HG03354 (cell line): Measurements from ENCODE around the gene FREM1.
A peak's percentile ranks its signal among the peaks of the same experiment; 100 is the strongest.

Experiments used
- ATAC-seq: cut with Tn5 transposase; IDR thresholded peaks from one replicate; pipeline ENCODE4 v1.9.1; 2021; ENCODE audit warnings: mild to moderate bottlenecking; ENCODE audit not compliant: unreplicated experiment, poor library complexity, severe bottlenecking

FREM1 gene

DNA sequence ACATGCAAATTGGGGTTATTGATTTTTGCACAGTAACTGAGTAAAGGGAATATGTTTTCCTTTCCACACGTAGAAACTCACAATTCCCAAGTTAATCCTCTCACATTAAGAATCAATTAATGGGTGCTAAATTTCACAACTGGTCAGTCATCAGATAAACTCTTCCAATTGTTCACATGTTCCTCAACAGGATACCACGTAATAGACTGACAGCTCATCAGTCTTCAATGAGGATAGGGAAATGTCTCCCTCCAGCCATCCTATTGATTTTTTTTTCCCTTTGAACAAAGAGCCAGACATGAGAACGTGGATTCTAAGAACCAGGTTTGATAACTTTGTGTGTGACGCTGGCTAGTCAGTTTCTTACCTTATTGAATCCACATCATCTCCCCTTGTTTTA, 186.9 kb downstream of the FREM1 start:
- ATAC-seq, result no peak

DNA sequence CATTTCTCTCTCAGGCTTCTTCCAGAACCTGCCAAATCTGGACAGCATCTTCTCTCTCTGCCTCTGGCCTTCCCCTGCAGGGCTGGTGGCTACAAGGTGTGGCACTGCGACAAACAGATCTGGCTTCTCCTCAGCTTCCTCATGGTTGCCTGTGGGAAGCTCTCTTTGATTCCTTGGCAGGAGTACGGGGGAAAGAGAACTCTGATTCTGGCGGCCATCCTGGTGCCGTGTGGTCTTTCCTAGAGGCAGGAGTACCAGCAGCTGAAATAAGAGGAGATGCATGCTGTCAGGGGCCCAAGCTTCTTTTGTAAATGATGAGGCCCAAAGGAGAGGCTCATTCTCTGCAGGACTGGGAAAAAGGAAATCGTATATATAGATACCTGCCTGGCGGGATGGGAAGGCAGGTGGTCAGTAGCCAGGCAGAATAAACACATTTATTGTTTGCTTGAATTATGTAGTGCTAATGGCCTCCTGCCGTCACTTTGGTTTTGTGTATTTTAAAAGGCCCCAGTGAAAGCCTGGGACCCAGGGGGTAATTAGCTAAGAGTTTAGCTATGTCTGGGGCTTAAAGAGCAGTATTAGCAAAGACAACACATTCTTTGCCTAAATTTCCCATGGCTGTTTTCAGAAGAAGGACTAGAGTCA, 187.7 kb downstream of the FREM1 start, which contains the start of gene CER1:
Gene CER1, minus strand, starts transcription at position 343 of the 645 bp plus-strand sequence. Its CDS starts 61 bp downstream, at position 282.
- ATAC-seq, result no peak

- no peak for ATAC-seq
Observed at GRCh38 chr9:14719231-14719923, 190.9 kb downstream of the FREM1 start.

GRCh38 chr9:14715102-14715501, 195.1 kb downstream of the FREM1 start:
- no peak for ATAC-seq

- ATAC-seq, result no peak
Observed at GRCh38 chr9:14713187-14713767, 197.0 kb downstream of the FREM1 start.

- ATAC-seq, result no peak
Observed at GRCh38 chr9:14710804-14711203, 199.4 kb downstream of the FREM1 start.

DNA sequence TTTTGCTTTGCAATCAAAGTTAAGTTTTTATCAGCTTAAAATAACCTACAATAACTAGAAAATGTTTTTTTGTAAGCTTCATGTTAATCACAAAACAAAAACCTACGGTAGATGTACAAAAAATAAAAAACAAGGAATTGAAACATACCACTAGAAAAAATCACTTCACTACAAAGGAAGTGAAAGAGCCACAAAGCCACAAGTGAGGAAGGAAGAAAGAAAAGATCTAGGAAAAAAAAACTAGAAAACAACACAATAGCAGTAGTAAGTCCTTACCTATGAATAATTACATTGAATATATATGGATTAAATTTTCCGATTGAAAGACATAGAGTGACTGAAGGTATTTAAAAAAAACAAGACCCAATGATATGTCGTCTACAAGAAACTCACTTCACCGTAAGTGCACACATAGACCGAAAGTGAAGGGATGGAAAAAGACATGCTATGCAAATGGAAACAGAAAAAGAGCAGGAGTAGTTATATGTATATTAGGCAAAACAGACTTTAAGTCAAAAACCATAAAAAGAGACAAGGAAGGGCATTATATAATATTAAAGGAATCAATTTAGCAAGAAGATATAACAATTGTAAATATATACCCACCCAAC, 203.6 kb downstream of the FREM1 start:
- ATAC-seq, result peak; percentile 60

DNA sequence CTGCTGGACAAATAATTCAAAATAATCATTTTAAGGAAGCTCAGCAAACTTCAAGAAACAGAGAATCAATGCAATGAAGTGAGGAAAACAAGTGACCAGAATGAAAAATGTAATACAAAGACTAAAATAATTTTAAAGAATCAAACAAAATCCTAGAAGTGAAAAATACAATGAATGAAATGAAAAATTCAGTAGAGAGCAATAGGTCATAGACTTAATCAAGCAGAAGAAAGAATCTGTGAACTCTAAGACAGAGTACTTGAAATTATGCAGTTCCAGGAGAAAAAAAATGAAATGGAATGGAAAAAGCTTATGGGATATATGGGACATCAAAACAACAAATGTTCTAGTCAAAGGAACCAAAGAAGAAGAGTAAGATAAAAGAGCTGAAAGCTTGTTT, 205.1 kb downstream of the FREM1 start:
- no peak for ATAC-seq

GRCh38 chr9:14704281-14704680, 205.9 kb downstream of the FREM1 start:
- ATAC-seq, result no peak

GRCh38 chr9:14702200-14702720, 208.0 kb downstream of the FREM1 start:
- ATAC-seq, result no peak

DNA sequence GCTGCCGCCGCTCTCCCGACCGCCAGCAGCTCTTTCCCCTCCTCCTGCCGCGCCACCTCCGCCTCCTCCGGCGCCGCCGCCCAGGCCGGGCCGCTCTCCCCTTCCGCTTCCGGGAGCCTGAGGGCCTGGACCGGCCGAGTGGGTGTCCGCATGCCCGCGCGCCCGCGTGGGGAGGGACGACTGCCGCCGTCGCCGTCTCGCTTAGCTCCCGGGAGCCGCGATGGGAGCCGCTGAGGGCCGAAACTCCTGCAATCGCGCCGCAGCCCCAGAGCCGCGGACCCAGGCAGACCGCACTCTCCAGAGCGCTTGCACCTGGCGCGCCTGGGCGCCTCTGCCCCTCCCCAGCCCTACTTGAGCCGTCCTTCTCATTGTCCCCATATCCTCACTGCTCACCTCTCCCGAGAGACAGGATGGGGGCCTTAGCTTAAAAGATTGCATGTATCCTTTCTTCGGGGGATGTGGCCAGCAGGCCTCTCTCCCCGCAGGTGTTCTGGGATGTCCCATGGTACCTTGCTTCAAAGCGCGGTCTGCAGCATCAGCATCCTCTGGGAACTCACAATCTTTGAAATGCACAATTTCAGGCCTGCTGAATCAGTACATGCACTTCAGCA, 216.9 kb downstream of the FREM1 start, which contains the start of gene ZDHHC21:
Gene ZDHHC21, minus strand, starts transcription at position 182 of the 611 bp plus-strand sequence. CDS start 19,092 bp downstream, outside the sequence.
- ATAC-seq, result peak; percentile 84

GRCh38 chr9:14692470-14693250, 217.6 kb downstream of the FREM1 start:
- ATAC-seq, result peak; percentile 46

DNA sequence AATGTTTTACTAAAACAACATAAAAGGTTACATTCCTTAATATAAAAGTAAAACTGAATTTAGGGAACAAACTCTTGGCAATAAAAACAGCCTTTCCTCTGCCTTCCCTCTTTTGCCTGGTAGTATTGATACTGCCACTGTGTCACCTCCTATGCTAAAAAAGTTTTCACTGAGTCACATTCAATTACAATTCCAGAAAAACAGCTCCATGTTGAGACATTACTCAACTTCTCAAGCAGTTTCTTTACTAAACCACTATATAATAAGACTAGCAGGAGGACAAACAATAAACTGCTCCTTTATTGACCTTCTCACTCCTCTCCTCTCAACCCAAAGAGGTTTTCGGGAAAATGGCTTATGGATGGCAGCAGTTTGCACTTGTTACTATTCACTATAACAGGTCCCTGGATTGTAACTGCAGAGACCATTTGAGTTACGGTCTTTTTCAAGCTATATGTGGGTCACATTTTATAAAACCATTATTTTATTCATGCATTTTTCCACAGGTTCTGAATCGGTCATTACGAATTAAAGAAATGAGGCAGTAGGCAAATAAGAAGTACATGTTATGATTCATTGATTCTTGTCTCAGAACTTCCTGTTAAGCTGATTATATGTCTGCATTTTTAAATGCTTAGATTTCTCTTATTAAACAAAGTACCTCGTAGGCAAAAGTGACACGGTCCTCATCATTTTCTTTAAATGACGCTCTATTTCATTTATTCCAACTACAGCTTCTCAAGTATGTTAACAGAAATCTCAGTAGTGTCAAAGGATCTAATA, 219.1 kb downstream of the FREM1 start:
- no peak for ATAC-seq

GRCh38 chr9:14687042-14687719, 223.0 kb downstream of the FREM1 start:
- ATAC-seq, result no peak

GRCh38 chr9:14686168-14686567, 224.1 kb downstream of the FREM1 start:
- ATAC-seq, result no peak
